GM12891 (cell line): Measurements from ENCODE around the gene YDJC.

Source experiments
- DNase-seq: peaks from one replicate; pipeline ENCODE4 v3.0.0; 2011; ENCODE audit warnings: low spot score; ENCODE audit not compliant: insufficient read length
- FAIRE-seq: peaks from 2 replicates; lab custom pipeline; 2011; peaks lifted over from hg19 to GRCh38; lab: Jason Lieb, UNC
- PAX5 ChIP-seq: IDR thresholded peaks from 2 replicates; pipeline ENCODE4 v1.6.1; 2011; ENCODE audit warnings: low read length, moderate library complexity, mild to moderate bottlenecking; ENCODE audit not compliant: insufficient read depth, severe bottlenecking
- POLR2A ChIP-seq: IDR thresholded peaks from 2 replicates; pipeline ENCODE4 v1.6.1; 2011; ENCODE audit warnings: low read depth, low read length, control low read depth
- POLR2AphosphoS5 ChIP-seq: IDR thresholded peaks from 2 replicates; pipeline ENCODE4 v1.6.1; 2011; ENCODE audit warnings: low read depth, low read length, control low read depth
- POU2F2 ChIP-seq: IDR thresholded peaks from 2 replicates; pipeline ENCODE4 v1.6.1; 2011; ENCODE audit warnings: low read depth, mild to moderate bottlenecking, control low read depth, low read length, moderate library complexity
- SPI1 ChIP-seq: IDR thresholded peaks from 2 replicates; pipeline ENCODE4 v1.6.1; 2011; ENCODE audit warnings: low read depth, low read length, control low read depth
- TAF1 ChIP-seq: IDR thresholded peaks from 2 replicates; pipeline ENCODE4 v1.6.1; 2011; ENCODE audit warnings: low read depth, low read length, control low read depth

The YDJC gene

GRCh38 chr22:21579474-21579851 is 50.4 kb downstream of the YDJC start:
- FAIRE-seq (no peak), DNase-seq (no peak)
- TF ChIP-seq TAF1 (no peak), POLR2AphosphoS5 (no peak), POU2F2 (no peak), PAX5 (no peak), SPI1 (no peak), POLR2A (no peak)
